CD4-positive, alpha-beta T cell treated with Interleukin-6 for 4 hours (primary cell): Measurements from ENCODE around the gene LRRC41.
"Not testable (repeated sequence)": the region's sequence is repeated elsewhere in the genome, so short reads cannot be mapped to it uniquely, and the experiment has no call there.

Experiments
- DNase-seq: peaks from one replicate; pipeline ENCODE4 v3.0.0-alpha.2; 2020; ENCODE audit warnings: mixed read lengths

Gene LRRC41

GRCh38 chr1:46303038-46303871 lies at the start of gene LRRC41, which contains the start of gene UQCRH:
Gene LRRC41, minus strand, starts transcription at chr1:46303616. Its CDS starts 294 bp downstream, at chr1:46303322.
Gene UQCRH, plus strand, starts transcription at chr1:46303698. Its CDS starts 69 bp downstream, at chr1:46303767.
- peak; percentile 93 for DNase-seq

GRCh38 chr1:46352363-46352762 lies 48.9 kb upstream of the LRRC41 start:
- DNase-seq = no peak

- DNase-seq = no peak
Measured at GRCh38 chr1:46345281-46345680, 41.9 kb upstream of the LRRC41 start.

- DNase-seq = no peak
Measured at GRCh38 chr1:46344481-46344880, 41.1 kb upstream of the LRRC41 start.

- no peak for DNase-seq
Measured at GRCh38 chr1:46343705-46344104, 40.3 kb upstream of the LRRC41 start.

- no peak for DNase-seq
Measured at GRCh38 chr1:46343351-46343695, 39.9 kb upstream of the LRRC41 start.

GRCh38 chr1:46342677-46343350 lies 39.4 kb upstream of the LRRC41 start:
- DNase-seq = no peak

GRCh38 chr1:46342084-46342656 lies 38.8 kb upstream of the LRRC41 start:
- DNase-seq = no peak

GRCh38 chr1:46341222-46342083 lies 38.0 kb upstream of the LRRC41 start:
- no peak for DNase-seq

- peak; percentile 87 for DNase-seq
Measured at GRCh38 chr1:46340404-46341221, 37.2 kb upstream of the LRRC41 start, which contains the start of gene NSUN4. Gene NSUN4, plus strand, starts transcription at chr1:46340807. Its CDS starts 20 bp downstream, at chr1:46340827.

- not testable (repeated sequence) for DNase-seq
Measured at GRCh38 chr1:46337409-46337808, 34.0 kb upstream of the LRRC41 start.

- DNase-seq = no peak
Measured at GRCh38 chr1:46335081-46335480, 31.7 kb upstream of the LRRC41 start.

GRCh38 chr1:46334030-46334384 lies 30.6 kb upstream of the LRRC41 start:
- no peak for DNase-seq

- no peak for DNase-seq
Measured at GRCh38 chr1:46333300-46334029, 30.0 kb upstream of the LRRC41 start.

GRCh38 chr1:46331786-46332540 lies 28.5 kb upstream of the LRRC41 start:
- DNase-seq = not testable (repeated sequence)

GRCh38 chr1:46330381-46330780 lies 27.0 kb upstream of the LRRC41 start:
- DNase-seq = not testable (repeated sequence)

- not testable (repeated sequence) for DNase-seq
Measured at GRCh38 chr1:46329807-46330206, 26.4 kb upstream of the LRRC41 start.

GRCh38 chr1:46328182-46328581 lies 24.8 kb upstream of the LRRC41 start:
- not testable (repeated sequence) for DNase-seq

GRCh38 chr1:46325285-46326076 lies 22.1 kb upstream of the LRRC41 start:
- not testable (repeated sequence) for DNase-seq
